Stimulated activated CD4-positive, alpha-beta T cell treated with anti-CD3 and anti-CD28 coated beads, Interleukin-15, amount 100 ng/mL, for 1 hour (primary cell): Measurements from ENCODE around the gene NPTN.
"Not testable (repeated sequence)": the region's sequence is repeated elsewhere in the genome, so short reads cannot be mapped to it uniquely, and the experiment has no call there.

Source experiments
- DNase-seq, 2 donors: peaks; one replicate each; pipeline ENCODE4 v3.0.0-alpha.2; 2020; ENCODE audit warnings: low read depth in 1 of 2, low spot score in 1 of 2

The NPTN gene

GRCh38 chr15:73601451-73602445, 31.4 kb downstream of the NPTN start:
- DNase-seq: no peak

- DNase-seq: no peak
Observed at GRCh38 chr15:73600413-73601335, 32.5 kb downstream of the NPTN start.

DNA sequence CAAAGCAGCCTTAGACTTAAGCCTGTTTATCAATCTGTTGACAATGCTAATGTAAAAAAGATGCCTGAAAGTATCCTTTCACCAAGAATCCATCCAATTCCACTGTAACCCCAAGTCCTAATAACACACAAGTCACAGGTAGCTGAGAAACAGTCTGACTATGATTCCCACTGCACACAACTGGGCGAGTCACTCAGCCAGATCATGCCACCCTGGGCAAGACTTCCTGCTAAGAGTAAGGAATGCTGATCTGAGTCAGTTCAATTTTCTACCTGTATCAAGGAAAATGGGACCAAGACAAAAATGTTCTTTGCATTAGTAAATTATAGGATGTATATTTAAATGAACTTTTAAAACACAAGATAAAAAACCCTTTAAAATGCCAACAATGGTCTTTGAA, 33.3 kb downstream of the NPTN start:
- no peak for DNase-seq

DNA sequence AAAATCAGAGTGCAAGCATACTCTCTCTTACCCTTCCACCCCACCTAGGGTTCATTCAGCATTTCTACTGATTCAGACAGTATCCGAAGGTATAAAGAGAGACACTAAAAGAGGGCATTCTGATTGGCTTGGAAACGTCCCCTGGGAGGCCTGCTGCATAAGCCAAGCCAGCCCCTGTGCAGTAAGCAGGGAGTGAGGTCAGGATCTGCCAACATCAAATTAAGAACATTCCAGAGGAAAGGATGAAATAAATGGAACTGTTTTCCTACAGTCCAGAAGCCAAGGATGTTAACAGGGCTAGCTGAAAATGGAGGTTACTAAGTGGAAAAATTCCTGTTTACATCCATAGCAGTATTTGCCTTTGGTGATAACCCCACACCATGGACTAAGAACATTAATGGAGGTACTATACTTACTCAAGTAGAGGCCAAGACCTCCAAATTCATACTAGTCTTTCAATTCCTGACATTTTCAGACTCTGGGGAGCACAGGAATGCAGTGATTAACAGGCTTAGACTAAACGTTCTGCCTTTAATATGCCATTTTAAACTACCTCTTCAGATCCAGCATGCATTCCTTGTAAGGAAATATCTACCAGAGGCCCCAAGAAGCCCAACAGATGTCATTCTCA, 34.5 kb downstream of the NPTN start:
- DNase-seq: no peak

- no peak for DNase-seq
Observed at GRCh38 chr15:73597036-73597638, 36.1 kb downstream of the NPTN start.

DNA sequence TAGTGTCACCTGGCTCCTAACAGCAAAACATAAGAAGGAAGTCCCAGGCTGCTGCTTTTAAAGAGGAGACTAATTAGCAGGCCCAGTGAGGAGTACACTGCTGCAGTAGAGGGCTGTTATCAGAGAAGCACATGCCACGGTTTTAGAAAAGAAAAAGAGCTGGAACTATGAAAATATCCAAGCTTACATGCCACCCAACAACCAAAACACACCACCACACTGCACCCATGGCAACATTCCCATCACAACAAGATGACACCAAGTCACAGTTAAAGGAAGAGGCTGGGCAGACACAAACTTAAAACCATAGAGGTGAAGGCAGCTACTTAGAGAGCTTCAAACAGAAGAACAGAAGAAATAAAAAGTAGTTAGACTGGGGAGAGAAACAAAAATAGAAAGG, 37.0 kb downstream of the NPTN start:
- no peak for DNase-seq

- DNase-seq: no peak
Observed at GRCh38 chr15:73594109-73594508, 39.1 kb downstream of the NPTN start.

- DNase-seq: no peak
Observed at GRCh38 chr15:73593304-73594074, 39.7 kb downstream of the NPTN start.

DNA sequence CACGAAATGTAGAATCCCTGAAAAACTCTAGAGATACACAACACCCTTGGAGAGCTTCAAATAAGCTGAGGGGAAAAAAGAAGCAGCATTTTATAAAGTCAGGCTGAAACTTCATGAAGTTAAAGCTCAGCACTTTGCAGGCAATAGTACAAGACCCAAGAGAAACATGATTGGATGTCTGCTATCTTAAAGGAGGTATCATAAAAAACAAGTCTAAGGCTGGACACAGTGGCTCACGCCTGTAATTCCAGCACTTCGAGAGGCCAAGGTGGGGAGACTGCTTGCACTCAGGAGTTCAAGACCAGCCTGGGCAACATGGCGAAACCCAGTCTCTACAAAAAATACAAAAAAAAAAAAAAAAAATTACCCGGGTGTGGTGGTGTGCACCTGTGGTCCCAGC, 42.9 kb downstream of the NPTN start:
- DNase-seq: no peak

DNA sequence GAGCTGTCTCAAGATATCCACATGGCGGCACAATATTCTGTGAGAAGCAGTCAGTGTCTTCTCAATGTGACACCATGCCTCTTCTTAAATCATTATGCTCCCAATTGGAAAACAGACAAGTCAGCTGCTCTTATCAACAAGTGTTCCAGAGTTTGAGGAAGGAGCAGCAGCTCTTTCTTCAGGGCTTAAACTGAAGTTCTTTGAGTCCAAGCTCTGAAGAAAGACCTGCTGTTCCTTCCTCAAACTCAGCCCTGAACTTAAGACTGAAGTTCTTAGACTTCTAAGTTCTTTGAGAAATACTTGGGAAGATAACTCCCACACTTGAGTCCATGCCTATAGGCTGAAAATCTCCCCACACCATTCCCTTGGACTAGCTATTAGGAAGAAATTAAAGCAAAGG, 43.4 kb downstream of the NPTN start:
- no peak for DNase-seq

GRCh38 chr15:73585871-73586654, 47.1 kb downstream of the NPTN start:
- DNase-seq: no peak

GRCh38 chr15:73584699-73585420, 48.3 kb downstream of the NPTN start:
- DNase-seq: no peak

- DNase-seq: no peak
Observed at GRCh38 chr15:73583544-73583943, 49.6 kb downstream of the NPTN start.

DNA sequence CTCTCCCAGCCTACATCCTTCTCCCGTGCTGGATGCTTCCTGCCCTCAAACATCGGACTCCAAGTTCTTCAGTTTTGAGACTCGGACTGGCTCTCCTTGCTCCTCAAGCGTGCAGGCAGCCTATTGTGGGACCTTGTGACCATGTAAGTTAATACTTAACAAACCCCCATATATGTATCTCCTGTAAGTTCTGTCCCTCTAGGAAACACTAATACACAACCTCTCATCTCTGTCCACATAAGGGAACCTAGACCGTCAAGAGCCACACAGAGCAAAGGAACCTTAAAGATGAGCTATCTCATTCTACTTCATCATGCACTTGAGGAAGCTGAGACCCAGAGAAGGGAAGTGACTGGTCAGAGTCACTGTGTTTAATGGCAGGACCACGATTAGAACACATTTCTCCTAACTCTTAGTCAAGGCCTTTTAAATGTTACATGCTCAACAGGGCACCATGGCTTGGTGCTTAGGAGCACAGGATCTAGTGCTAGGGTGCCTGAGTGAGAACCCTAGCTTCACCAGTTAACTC, 50.3 kb downstream of the NPTN start:
- DNase-seq: no peak

DNA sequence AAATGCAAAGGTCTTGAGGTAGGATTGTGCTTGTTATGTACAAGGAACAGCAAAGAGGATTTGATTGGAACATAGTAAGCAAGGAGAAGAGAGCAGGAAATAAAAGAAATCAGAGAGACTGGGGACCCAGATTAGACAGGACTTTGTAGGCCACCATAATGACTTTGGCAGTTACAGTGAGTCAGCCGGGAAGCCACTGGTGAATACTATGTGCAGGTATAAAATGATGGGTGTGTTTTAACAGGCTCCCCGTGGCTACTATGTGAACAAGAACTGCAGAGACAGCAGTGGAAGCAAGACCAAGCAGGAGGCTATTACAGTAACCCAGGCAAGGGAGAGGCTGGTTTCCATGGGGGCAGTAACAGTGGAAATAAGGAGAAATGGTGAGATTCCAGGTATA, 55.2 kb downstream of the NPTN start:
- DNase-seq: no peak

GRCh38 chr15:73577593-73577992, 55.6 kb downstream of the NPTN start:
- DNase-seq: not testable (repeated sequence)

DNA sequence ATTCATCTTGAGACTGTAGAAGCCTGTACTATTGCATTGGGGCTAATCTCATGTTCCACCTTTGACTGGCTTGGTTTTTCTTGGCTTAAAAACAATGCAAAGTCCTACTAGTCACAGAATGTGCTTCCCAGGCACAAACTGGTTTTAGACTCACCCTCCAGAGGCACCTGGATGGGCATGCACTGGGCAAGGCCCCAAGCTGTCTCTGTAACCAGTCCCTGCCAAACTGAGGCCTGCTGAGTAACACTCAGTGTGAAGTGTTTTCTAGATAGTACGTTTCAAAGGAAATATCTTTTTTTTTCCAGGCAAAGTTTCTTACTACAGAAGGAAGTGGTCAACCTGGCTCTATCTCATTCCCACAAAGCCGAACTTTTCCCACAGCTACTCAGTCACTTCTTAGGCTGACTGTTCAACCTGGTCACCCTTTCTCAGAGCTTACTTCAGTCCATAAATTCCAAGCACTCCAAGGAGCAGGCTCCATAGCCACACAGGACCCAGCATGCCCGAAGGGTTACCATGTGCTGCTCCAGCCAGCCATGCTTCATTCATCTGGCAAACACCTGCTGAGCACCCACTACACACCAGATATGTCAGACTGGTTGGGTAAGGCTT, 57.4 kb downstream of the NPTN start:
- no peak for DNase-seq

GRCh38 chr15:73573572-73573971, 59.6 kb downstream of the NPTN start:
- DNase-seq: no peak
